HL-60 (cell line): ENCODE results near the gene ANKRD30A.

Experiments used
- DNase-seq, 2 experiments: peaks; one replicate each; pipeline ENCODE4 v3.0.0-alpha.2; 2010 to 2020; ENCODE audit warnings: low read depth in 1 of 2, low spot score in 1 of 2
- H3K27ac ChIP-seq: fragments of 250-450 bp; sonication (Bioruptor Pico); replicated peaks from 2 replicates; pipeline ENCODE4 v1.5.1; 2020; ENCODE audit warnings: mild to moderate bottlenecking, moderate library complexity
- H3K27me3 ChIP-seq: fragments of 250-450 bp; sonication (Bioruptor Pico); 2 replicates; pipeline ENCODE4 v1.5.1; 2021; ENCODE audit warnings: mild to moderate bottlenecking, moderate library complexity; ENCODE audit not compliant: insufficient read depth, poor library complexity, severe bottlenecking
- H3K4me3 ChIP-seq: replicated peaks from 2 replicates; pipeline ENCODE4 v1.5.1; 2011; ENCODE audit warnings: mild to moderate bottlenecking, control low read depth, low read length; ENCODE audit not compliant: insufficient read depth
- CTCF ChIP-seq: IDR thresholded peaks from one replicate; pipeline ENCODE4 v1.5.1; 2011; ENCODE audit warnings: low read length, control low read depth, inconsistent platforms; ENCODE audit not compliant: insufficient read depth
- GABPA ChIP-seq: IDR thresholded peaks from 2 replicates; pipeline ENCODE4 v1.6.1; 2012; ENCODE audit warnings: low read depth
- POLR2AphosphoS5 ChIP-seq: IDR thresholded peaks from 2 replicates; pipeline ENCODE4 v1.6.1; 2012; ENCODE audit warnings: low read depth
- REST ChIP-seq: IDR thresholded peaks from 2 replicates; pipeline ENCODE4 v1.6.1; 2012; ENCODE audit warnings: low read depth; ENCODE audit not compliant: insufficient replicate concordance
- SPI1 ChIP-seq: IDR thresholded peaks from 2 replicates; pipeline ENCODE4 v1.6.1; 2012; ENCODE audit warnings: low read depth, mild to moderate bottlenecking, borderline replicate concordance

Gene ANKRD30A

GRCh38 chr10:37344413-37344812 lies 219.0 kb downstream of the ANKRD30A start:
- TF ChIP-seq GABPA = no peak
- no peak for TF ChIP-seq SPI1
- no peak for TF ChIP-seq CTCF
- TF ChIP-seq POLR2AphosphoS5 = no peak
- no peak for TF ChIP-seq REST
- no peak overlapping the region for H3K27ac ChIP-seq
- DNase-seq = no peak
- H3K4me3 ChIP-seq = no peak overlapping the region
- H3K27me3 ChIP-seq = no peaks in the 10 kb centered on the region

GRCh38 chr10:37379991-37380390 lies 254.6 kb downstream of the ANKRD30A start:
- DNase-seq = no peak
- Histone ChIP-seq H3K27me3 (no peaks in the 10 kb centered on the region), H3K4me3 (no peak overlapping the region), H3K27ac (no peak overlapping the region)
- TF ChIP-seq REST (no peak), GABPA (no peak), CTCF (no peak), POLR2AphosphoS5 (no peak), SPI1 (no peak)

- H3K27ac ChIP-seq = no peak overlapping the region
- TF ChIP-seq GABPA (no peak), REST (no peak), POLR2AphosphoS5 (no peak)
- H3K4me3 ChIP-seq = no peak overlapping the region
- no peak for DNase-seq
- H3K27me3 ChIP-seq = no peaks in the 10 kb centered on the region
These were observed 255.9 kb downstream of the ANKRD30A start for GRCh38 chr10:37381271-37381670.

GRCh38 chr10:37384923-37385322 lies 259.5 kb downstream of the ANKRD30A start:
- TF ChIP-seq REST = no peak
- no peak for TF ChIP-seq CTCF
- TF ChIP-seq SPI1 = no peak
- no peak for TF ChIP-seq POLR2AphosphoS5
- TF ChIP-seq GABPA = no peak
- DNase-seq = no peak
- Histone ChIP-seq H3K27me3 (no peaks in the 10 kb centered on the region), H3K4me3 (no peak overlapping the region), H3K27ac (no peak overlapping the region)
